OCI-LY1 (cell line): ENCODE results near the gene ARHGEF4.

Experiments used
- CTCF ChIP-seq: fragments of 200-600 bp; sonication (generic), shearing (Covaris generic); IDR thresholded peaks from 2 replicates; pipeline ENCODE4 v1.5.1; 2017; ENCODE audit warnings: mild to moderate bottlenecking, antibody characterized with exemption, low read length, moderate library complexity, mixed read lengths
- EZH2 ChIP-seq: fragments of 200-600 bp; sonication (generic), shearing (Covaris generic); IDR thresholded peaks from 2 replicates; pipeline ENCODE4 v1.8.0; 2017; ENCODE audit warnings: borderline replicate concordance, mixed run types, mild to moderate bottlenecking, antibody characterized with exemption, low read length, moderate library complexity, mixed read lengths

GRCh38 chr2:130910931-130911330 lies 74.2 kb downstream of the ARHGEF4 start:
- no peak for TF ChIP-seq CTCF
- TF ChIP-seq EZH2, result no peak
